GM23248 (cell line): ENCODE measurements around the gene ISG15. TPM values are rescaled to one million over a fixed set of nuclear protein-coding genes. Genes with fewer than 3 reads are reported as not detected.

Experiments used
- DNase-seq: peaks from one replicate; pipeline ENCODE4 v3.0.0-alpha.2; 2015
- H2AFZ ChIP-seq: fragments of 200-600 bp; sonication (generic); 2 replicates; pipeline ENCODE4 v1.6.1; 2016; ENCODE audit warnings: antibody characterized with exemption
- H3F3A ChIP-seq: fragments of 200-600 bp; sonication (generic); 2 replicates; pipeline ENCODE4 v1.6.1; 2016; ENCODE audit warnings: mild to moderate bottlenecking, antibody characterized with exemption, mixed run types; ENCODE audit not compliant: insufficient read depth
- H3K27ac ChIP-seq: fragments of 200-600 bp; sonication (generic); 2 replicates; pipeline ENCODE4 v1.5.1; 2016; ENCODE audit warnings: mild to moderate bottlenecking
- H3K27me3 ChIP-seq: fragments of 200-600 bp; sonication (generic); replicated peaks from 2 replicates; pipeline ENCODE4 v1.6.1; 2016; ENCODE audit warnings: mild to moderate bottlenecking; ENCODE audit not compliant: insufficient read depth
- H3K36me3 ChIP-seq: fragments of 200-600 bp; sonication (generic); 2 replicates; pipeline ENCODE4 v1.6.1; 2016; ENCODE audit warnings: low read depth, mild to moderate bottlenecking
- H3K4me1 ChIP-seq: fragments of 200-600 bp; sonication (generic); 2 replicates; pipeline ENCODE4 v1.6.1; 2016; ENCODE audit warnings: mild to moderate bottlenecking; ENCODE audit not compliant: insufficient read depth
- H3K4me2 ChIP-seq: fragments of 200-600 bp; sonication (generic); one replicate; pipeline ENCODE4 v1.6.1; 2016; ENCODE audit warnings: mild to moderate bottlenecking; ENCODE audit not compliant: unreplicated experiment
- H3K4me3 ChIP-seq: fragments of 200-600 bp; sonication (generic); 2 replicates; pipeline ENCODE4 v1.5.1; 2016; ENCODE audit warnings: mild to moderate bottlenecking
- H3K79me2 ChIP-seq: fragments of 200-600 bp; sonication (generic); 2 replicates; pipeline ENCODE4 v1.6.1; 2016; ENCODE audit warnings: mild to moderate bottlenecking; ENCODE audit not compliant: insufficient read depth
- H3K9ac ChIP-seq: fragments of 200-600 bp; sonication (generic); 2 replicates; pipeline ENCODE4 v1.6.1; 2016; ENCODE audit warnings: mild to moderate bottlenecking
- H3K9me2 ChIP-seq: fragments of 200-600 bp; sonication (generic); 2 replicates; pipeline ENCODE4 v1.6.1; 2016; ENCODE audit warnings: mixed run types, mild to moderate bottlenecking, moderate library complexity; ENCODE audit not compliant: insufficient read depth
- H3K9me3 ChIP-seq: fragments of 200-600 bp; sonication (generic); one replicate; pipeline ENCODE4 v1.6.1; 2017; ENCODE audit warnings: low read depth
- H4K20me1 ChIP-seq: fragments of 200-600 bp; sonication (generic); 2 replicates; pipeline ENCODE4 v1.6.0; 2016; ENCODE audit not compliant: insufficient read depth
- EZH2 ChIP-seq: fragments of 200-600 bp; sonication (generic); IDR thresholded peaks from 2 replicates; pipeline ENCODE4 v1.6.1; 2018; ENCODE audit warnings: antibody characterized with exemption, mild to moderate bottlenecking; ENCODE audit not compliant: insufficient read depth, poor library complexity, severe bottlenecking
- EZH2phosphoT487 ChIP-seq: fragments of 200-600 bp; sonication (generic); IDR thresholded peaks from 2 replicates; pipeline ENCODE4 v1.6.1; 2018; ENCODE audit warnings: antibody characterized with exemption, moderate library complexity, mild to moderate bottlenecking, low read depth; ENCODE audit not compliant: insufficient read depth
- WGBS, 2 experiments: methylation state at CpG; one replicate each; pipeline ENCODE4 v1.1.6; 2015 to 2017; ENCODE audit warnings: low lambda C conversion rate in 2 of 2, low coverage in 1 of 2; ENCODE audit errors: missing lambda C conversion rate in 2 of 2; 5-methylcytosine and 5-hydroxymethylcytosine counted together
- in situ Hi-C: fragments of 300-500 bp; cut with MboI; formaldehyde crosslinking; loops from 2 replicates; pipeline ENCODE4 v1.15.0; 2020
- polyA plus RNA-seq: library from polyadenylated mRNA; unstranded; fragments of >200 nt; fragmentation: Nextera tagmentation; extraction: Ambion mirVana; gene quantifications from 2 replicates; pipeline ENCODE4 v1.2.1, GENCODE V29; 2016
- total RNA-seq: library from RNA; depleted of rRNA; stranded (reverse); fragments of >200 nt; shearing (Covaris generic); gene quantifications from 2 replicates; pipeline ENCODE4 v1.2.3, GENCODE V29; 2014

The ISG15 gene
- total and polyA plus RNA-seq, 2 experiments from 2014 or later, result 41.2 to 77.0 TPM

GRCh38 chr1:972726-973458 lies 40.4 kb upstream of the ISG15 start:
- Histone ChIP-seq H3K27me3 (no peaks in the 10 kb centered on the region), H3K4me1 (no peaks in the 10 kb centered on the region), H3F3A (no peaks in the 10 kb centered on the region), H3K79me2 (no peaks in the 10 kb centered on the region), H3K4me2 (no peak overlapping the region), H3K9me3 (no peaks in the 10 kb centered on the region), H3K9ac (no peak overlapping the region), H3K9me2 (no peaks in the 10 kb centered on the region), H2AFZ (no peak overlapping the region), H3K27ac (no peak overlapping the region), H3K36me3 (no peaks in the 10 kb centered on the region), H3K4me3 (no peak overlapping the region), H4K20me1 (no peaks in the 10 kb centered on the region)
- TF ChIP-seq EZH2 (no peak), EZH2phosphoT487 (no peak)
- 85 to 89% methylated on average over 28 of the region's 28 CpGs for WGBS, 2 experiments
- in situ Hi-C loops, result no loop called here
- DNase-seq, result no peak

- 78 to 82% methylated on average over 19 to 28 of the region's 28 CpGs for WGBS, 2 experiments
- Histone ChIP-seq H2AFZ (no peak overlapping the region), H3K79me2 (no peaks in the 10 kb centered on the region), H3K4me3 (no peak overlapping the region), H3K9ac (no peak overlapping the region), H3F3A (no peaks in the 10 kb centered on the region), H4K20me1 (no peaks in the 10 kb centered on the region), H3K9me3 (no peaks in the 10 kb centered on the region), H3K27ac (no peak overlapping the region), H3K4me2 (no peak overlapping the region), H3K9me2 (no peaks in the 10 kb centered on the region), H3K36me3 (no peaks in the 10 kb centered on the region), H3K4me1 (no peaks in the 10 kb centered on the region), H3K27me3 (no peaks in the 10 kb centered on the region)
- in situ Hi-C loops, result no loop called here
- no peak for TF ChIP-seq EZH2
- no peak for DNase-seq
Measured at GRCh38 chr1:973459-974292, 39.6 kb upstream of the ISG15 start.

- in situ Hi-C loops, result no loop called here
Measured at GRCh38 chr1:974293-974640, 39.0 kb upstream of the ISG15 start.

GRCh38 chr1:974687-975328 lies 38.5 kb upstream of the ISG15 start:
- Histone ChIP-seq H3K27me3 (no peaks in the 10 kb centered on the region), H3K4me3 (no peak overlapping the region), H3K9me3 (no peaks in the 10 kb centered on the region), H3K27ac (no peak overlapping the region), H3K4me1 (no peaks in the 10 kb centered on the region), H3K9ac (no peak overlapping the region), H3K36me3 (no peaks in the 10 kb centered on the region), H2AFZ (no peak overlapping the region), H3F3A (no peaks in the 10 kb centered on the region), H4K20me1 (no peaks in the 10 kb centered on the region), H3K79me2 (no peaks in the 10 kb centered on the region), H3K9me2 (no peaks in the 10 kb centered on the region), H3K4me2 (no peak overlapping the region)
- WGBS, 2 experiments, result 65 to 70% methylated on average over 15 to 17 of the region's 17 CpGs
- in situ Hi-C loops, result no loop called here
- no peak for TF ChIP-seq EZH2
- no peak for TF ChIP-seq EZH2phosphoT487
- no peak for DNase-seq

More at GRCh38 chr1:974293-974640, 39.0 kb upstream of the ISG15 start:
- 94 to 100% methylated on average over 8 to 11 of the region's 11 CpGs for WGBS, 2 experiments
- no peak for DNase-seq
- Histone ChIP-seq H3K27ac (no peak overlapping the region), H3K9me2 (no peaks in the 10 kb centered on the region), H2AFZ (no peak overlapping the region), H4K20me1 (no peaks in the 10 kb centered on the region), H3K79me2 (no peaks in the 10 kb centered on the region), H3K4me1 (no peaks in the 10 kb centered on the region), H3K9me3 (no peaks in the 10 kb centered on the region), H3K9ac (no peak overlapping the region), H3K36me3 (no peaks in the 10 kb centered on the region), H3K4me3 (no peak overlapping the region), H3K4me2 (no peak overlapping the region), H3F3A (no peaks in the 10 kb centered on the region), H3K27me3 (no peaks in the 10 kb centered on the region)
- TF ChIP-seq EZH2phosphoT487, result no peak
- no peak for TF ChIP-seq EZH2
